Adrenal gland (tissue), 5 donors: Measurements from ENCODE around the gene CCDC122.

Experiments
- CTCF ChIP-seq, 6 experiments: fragments of 450-650 bp in 4 of 6; fragments of 200-600 bp in 2 of 6; sonication (generic) in 1 of 6; IDR thresholded peaks; 1 replicate in 5 of 6; 2 replicates in 1 of 6; pipeline versions ENCODE4 v1.5.1 to v1.8.0; 2016 to 2021; ENCODE audit warnings: antibody characterized with exemption in 6 of 6, mild to moderate bottlenecking in 2 of 6, moderate library complexity in 1 of 6
- POLR2A ChIP-seq, 2 donors: fragments of 450-650 bp; IDR thresholded peaks; one replicate each; pipeline ENCODE4 v1.6.1; 2017; ENCODE audit warnings: antibody characterized with exemption in 2 of 2, mild to moderate bottlenecking in 2 of 2, moderate library complexity in 1 of 2
- donor health status: DM: no; HTN: no; CAD: no.

- TF ChIP-seq CTCF (IDR thresholded peaks at IDR 0.05) (no peak), POLR2A (IDR thresholded peaks at IDR 0.05) (no peak)
Measured at GRCh38 chr13:43924549-43925245, 45.2 kb upstream of the CCDC122 start.
